Measurements from ENCODE around the gene BAG1.

The BAG1 gene

DNA sequence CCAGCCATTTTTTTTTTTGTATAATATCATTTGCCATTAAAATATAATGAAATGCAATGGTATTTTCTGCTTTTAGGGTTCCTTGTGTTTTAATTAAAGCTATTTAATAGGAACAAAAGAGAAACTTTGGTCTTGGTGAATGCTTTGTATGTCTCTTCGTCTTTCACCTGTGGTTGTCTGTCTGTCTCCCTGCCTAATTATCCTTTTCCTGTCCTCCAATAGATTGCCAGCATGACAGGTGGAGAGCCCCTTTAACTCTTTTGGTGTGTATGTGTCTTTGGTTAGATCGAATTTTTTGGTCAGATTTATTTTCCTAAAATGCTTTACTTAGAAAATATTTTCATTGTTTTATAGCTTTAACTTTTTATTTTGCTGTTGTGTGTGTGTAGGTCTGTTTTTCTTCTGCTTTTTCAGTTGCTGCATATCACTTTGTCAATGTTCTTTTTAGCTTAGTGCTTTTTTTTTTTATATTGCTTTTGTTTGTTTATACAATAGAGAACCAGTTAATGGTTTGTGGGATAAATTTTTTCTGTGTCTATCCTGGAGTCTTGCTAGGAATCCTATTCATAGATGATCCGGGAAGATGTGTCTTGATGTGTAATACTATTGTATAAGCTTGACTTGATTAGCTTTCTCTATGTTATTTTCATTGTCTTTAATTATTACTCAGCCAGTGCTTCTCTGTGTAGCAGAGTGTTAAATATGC, 8.9 kb upstream of the BAG1 start:
- DNase-seq = no peak

DNA sequence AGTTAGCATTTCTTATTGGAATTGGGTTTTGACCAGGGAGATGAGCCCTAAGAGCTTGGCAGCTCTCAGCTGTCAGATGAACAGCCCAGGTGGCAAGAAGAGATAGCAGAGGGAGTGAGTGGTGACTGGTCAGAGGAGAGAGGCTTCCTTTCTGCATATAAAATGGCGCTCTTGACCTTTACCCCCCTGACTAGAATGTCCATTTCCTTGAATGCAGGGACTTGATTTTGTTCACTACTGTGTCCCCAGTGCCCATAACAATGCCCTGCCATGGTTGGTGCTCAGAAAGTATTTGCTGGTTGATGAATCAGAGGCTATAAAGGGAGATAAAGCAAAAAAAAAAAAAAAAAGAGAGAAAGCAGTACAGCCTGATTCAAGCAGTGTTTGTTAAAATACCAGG, 7.6 kb upstream of the BAG1 start:
- DNase-seq = no peak

DNA sequence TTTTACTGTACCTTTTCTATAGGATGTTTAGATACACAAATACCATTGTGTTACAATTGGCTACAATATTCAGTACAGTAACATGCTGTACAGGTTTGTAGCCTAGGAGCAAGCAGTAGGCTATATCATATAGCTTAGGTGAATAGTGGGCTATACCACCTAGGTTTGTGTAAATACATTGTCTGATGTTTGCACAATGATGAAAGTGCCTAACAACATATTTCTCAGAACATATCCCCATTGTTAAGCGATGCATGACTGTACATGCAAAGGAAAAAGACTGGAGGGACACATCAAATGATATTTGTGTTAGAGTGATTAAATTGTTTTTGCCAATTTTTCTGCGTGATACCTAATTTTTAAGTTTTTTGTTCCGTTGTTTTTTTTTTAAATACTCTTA, 5.6 kb upstream of the BAG1 start:
- DNase-seq = no peak

DNA sequence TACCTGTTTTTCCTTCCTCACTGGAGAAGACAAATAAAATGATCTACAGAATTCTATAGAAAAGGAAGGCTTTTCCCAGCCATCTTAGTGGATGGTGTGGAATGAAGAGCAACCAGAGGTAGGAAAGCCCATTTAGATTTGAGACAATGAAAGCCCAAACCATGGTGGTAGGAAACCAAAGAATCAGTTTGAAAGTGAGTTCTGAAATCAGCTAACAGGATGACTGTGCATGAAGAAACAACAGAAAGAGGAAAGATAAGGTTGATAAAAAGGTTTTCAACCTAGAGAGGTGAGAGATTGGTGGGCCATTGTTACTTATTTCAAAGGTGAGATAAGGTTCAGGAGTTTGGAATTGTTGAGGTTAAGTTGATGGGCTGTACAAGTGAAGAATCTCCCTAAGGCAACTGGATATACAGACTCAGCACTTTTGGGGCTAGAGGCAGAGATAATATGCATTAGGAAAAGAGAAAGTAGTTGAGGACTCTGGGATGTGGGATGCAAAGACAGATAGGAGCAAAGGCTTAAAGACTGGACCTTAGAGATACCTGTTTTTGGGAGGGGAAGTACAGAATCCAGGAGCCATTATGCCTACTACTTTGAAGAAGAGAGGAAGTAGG, 2.8 kb upstream of the BAG1 start:
- no peak for DNase-seq

- no peak for DNase-seq
Observed at GRCh38 chr9:33265211-33265865, 830 bp upstream of the BAG1 start.

GRCh38 chr9:33264003-33264472, 470 bp downstream of the BAG1 start:
- no peak for DNase-seq

DNA sequence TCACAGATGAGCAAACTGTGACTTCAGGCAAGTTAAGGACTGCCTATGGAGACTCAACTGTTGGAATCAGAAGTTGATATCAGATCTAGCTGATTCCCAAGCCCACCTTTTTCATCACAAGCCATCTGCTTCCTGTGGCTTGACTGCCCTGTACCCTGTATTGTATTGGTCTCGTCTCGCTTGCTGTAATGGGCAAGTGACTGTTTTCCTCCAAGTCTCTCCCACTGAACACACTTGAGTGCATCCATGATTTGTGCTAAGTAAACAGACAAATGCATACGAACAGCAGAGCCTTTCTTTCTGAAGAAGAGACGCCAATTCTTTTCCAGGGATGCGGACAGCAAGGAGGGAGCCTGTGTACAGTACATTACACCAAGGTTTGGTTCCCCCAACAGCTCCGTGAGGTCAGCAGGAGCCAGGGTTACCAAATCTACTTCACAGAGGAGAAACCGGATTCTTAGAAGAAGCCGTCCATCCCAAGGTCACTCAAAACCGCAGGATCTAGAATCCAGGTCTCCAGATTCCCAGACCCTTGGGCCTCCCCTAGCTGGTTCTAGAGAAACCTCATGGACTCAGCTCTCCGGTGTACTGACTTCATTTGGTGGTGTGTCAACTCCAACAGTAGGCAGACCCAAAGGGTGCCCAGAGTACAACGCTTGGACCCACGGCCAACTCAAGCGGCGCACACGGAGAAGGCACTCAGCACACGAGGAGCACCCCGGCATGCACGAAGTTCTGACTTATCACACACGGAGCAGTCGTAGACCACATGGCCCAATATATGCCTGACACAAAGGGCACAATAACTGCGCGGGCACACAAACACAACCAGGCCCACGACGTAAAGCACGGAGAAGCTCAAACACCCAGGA, 1.1 kb downstream of the BAG1 start:
- DNase-seq = no peak

GRCh38 chr9:33260372-33260771, 4.1 kb downstream of the BAG1 start:
- DNase-seq = no peak

GRCh38 chr9:33257276-33257675, 7.2 kb downstream of the BAG1 start:
- DNase-seq = no peak

DNA sequence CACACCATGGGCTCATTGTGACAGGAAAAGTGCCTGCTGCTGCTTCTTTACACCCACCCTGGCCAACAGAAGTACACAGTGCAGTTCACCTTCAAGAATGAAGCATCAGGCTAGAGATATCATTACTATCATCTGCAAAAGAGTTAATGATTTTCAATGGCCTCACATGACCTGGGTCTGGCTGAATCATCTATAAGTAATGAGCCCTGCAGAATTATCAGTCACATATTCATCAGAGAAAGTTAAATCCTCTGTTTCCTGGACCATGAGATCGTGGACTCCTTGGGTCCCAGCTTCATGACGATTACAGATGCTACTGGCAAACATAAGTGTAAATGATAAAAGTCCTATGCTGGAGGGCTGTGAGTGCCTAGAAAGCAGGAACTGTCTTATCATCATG, 8.3 kb downstream of the BAG1 start:
- no peak for DNase-seq

- no peak for DNase-seq
Observed at GRCh38 chr9:33255471-33255870, 9.0 kb downstream of the BAG1 start.

DNA sequence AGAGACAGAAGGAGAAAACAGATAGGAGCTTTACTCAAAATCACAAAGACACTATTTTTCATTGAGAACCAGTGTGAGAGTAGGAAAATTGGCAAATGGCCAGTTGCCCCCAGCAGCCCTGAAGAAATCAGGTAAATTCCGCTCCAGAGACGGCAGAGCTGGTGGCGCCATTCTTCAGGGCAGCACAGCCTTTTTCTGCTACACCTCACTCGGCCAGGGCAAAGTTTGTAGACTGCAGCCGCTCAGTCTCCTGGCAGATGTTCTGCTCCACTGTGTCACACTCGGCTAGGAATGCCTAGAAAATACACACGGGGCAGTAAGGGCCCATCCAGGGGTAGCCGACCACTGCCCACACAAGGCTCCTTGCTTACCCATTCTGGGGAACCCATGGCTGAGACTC, 9.5 kb downstream of the BAG1 start:
- no peak for DNase-seq

- no peak for DNase-seq
Observed at GRCh38 chr9:33254211-33254610, 10.3 kb downstream of the BAG1 start.

DNA sequence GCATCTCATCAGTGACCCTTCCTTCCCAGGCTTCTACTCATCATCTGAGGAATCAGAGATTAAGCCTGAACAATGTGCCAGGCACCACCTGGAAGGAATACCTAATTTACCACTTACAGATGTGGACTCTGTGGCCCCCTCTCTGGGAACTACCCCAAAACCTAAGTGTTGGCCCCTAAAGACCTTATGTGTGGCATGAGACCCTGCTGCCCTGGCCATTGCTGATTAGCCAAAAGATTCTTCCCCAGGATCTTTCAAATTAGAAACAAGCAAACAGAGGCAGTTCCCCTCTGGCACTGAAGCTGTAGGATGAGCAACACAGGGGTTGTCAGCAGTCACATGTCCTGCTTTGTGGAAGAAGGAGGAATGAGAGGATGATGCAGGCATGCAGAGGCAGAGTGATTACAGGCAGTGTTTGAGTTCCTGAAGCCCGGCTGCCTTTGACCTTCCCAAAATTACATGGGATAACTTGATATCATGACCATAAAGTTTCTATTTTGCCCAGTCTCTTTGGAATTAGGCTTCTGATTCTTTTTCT, 14.0 kb downstream of the BAG1 start:
- DNase-seq = no peak

- DNase-seq = no peak
Observed at GRCh38 chr9:33249983-33250382, 14.5 kb downstream of the BAG1 start.

DNA sequence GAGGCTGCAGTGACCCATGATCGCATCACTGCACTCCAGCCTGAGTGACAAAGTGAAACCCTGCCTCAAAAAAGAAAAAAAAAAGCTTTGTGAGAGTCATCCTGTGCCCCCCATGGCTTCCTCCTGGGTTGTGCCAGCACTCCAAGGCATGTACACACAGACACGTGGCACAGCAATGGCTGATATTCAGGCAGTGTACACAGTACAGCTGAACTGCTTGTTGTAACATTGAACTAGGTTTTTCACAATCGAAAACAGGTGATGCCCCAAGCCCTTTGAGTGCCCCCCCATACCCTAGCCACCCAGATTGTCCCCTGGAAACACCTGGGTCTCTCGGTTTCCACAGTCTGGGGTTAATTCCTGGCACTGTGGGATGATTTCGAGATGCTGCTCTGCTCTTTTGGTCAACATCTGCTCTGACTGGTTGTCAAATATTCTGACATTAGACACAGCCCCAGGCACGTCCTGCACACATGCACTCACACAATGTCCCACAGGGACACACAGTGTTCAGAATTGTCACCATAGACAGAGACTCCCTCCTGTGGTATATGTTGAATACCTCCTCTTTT, 15.3 kb downstream of the BAG1 start:
- no peak for DNase-seq

- no peak for DNase-seq
Observed at GRCh38 chr9:33248606-33249005, 15.9 kb downstream of the BAG1 start.

DNA sequence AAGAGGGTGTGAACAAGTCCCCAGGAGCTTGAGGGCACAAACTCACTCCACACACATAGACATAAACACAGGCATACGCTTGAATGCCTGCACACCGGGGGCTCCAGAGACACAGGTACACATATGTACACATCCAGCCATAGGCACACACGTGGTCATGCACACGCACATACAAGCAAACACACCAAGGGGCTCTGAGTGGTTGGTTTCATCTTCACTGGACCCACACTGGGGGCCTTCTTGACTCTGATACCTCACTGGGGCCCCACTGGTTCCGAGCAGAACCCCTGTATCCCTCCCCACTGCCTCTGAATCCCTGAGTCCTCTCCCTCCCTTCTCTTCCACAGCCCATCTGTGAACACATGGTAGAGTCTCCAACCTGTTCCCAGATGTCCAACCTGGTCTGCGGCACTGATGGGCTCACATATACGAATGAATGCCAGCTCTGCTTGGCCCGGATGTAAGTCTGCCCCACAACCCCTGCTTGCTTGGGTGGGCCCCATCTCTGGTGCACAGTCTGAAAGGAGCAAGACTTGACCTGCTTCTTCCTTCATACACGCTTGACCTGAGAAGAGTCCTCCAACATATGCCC, 18.1 kb downstream of the BAG1 start:
- DNase-seq = no peak

DNA sequence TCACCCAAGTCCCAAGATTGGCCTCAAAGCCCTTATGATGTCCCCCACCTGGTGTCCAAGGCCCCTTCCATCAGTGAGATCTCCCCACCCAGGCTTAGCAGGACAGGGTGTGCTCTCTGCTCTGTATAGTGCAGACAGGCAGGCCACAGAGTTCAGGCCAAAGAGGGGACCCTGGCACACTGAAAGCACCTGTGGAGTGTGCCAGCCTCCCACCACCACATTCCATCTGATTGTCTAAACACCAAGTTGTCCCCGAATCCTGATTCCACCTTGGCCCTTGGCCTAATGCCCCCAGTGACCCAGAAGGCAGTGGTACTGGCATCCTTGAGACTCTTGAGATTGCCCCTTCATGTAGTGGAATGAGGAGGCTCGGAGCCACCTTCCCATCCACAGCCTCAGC, 19.2 kb downstream of the BAG1 start:
- no peak for DNase-seq

DNA sequence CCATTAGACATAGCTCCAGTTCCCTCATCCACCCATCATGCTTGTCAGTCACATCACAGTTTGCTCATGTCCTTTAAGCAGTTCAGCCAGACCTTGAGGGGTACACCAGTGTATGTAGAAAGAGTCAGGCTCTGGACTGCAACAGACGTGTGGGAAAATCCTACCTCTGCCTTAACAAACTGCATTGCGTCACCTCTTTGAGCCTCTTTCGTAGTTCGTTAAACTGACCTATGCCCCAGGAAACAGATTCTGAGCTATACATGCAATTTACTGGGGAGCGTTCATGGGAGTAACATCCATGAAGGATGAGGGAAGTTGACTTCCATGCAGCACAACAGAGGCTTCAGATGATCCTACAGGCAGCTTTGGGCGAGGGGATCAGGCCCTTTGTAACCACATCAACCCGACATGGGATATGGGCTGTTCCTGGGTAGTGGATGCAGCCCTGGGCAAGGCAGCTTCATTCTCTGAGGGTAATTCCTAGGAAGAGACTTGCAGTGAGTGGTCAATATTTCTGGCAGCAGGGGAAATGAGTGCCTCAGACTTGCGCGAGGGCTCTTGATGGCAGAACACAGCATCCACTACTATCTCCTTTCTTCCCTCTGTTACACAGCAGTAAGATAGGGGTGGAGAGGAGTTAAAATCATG, 20.2 kb downstream of the BAG1 start:
- DNase-seq = no peak

GRCh38 chr9:33242609-33243134, 21.8 kb downstream of the BAG1 start:
- DNase-seq = no peak

Data from cortex of kidney (tissue), 1 donor.